ENCODE results near the gene GALNT17.

The GALNT17 gene

DNA sequence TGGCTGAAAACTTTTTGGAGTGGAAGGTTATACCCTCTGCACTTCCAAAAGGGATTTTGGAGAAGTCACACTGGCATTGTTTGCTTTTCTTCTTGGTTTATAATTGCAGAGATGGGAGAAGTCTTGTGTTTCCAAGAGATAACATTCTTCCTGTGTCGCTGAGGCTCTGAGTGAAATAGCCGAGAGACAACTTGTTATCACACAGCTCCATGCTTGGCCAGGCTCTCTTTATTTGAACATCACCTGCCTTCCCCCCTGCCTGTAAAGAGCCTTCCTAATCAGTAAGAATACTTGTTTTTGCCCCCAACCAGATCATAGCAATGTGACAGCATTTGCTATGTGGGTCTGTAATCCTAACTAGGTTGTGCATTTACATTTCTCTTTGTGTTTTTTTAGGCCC is 270.7 kb downstream of the GALNT17 start:
- DNase-seq (ENCODE audit: low spot score): no peak

DNA sequence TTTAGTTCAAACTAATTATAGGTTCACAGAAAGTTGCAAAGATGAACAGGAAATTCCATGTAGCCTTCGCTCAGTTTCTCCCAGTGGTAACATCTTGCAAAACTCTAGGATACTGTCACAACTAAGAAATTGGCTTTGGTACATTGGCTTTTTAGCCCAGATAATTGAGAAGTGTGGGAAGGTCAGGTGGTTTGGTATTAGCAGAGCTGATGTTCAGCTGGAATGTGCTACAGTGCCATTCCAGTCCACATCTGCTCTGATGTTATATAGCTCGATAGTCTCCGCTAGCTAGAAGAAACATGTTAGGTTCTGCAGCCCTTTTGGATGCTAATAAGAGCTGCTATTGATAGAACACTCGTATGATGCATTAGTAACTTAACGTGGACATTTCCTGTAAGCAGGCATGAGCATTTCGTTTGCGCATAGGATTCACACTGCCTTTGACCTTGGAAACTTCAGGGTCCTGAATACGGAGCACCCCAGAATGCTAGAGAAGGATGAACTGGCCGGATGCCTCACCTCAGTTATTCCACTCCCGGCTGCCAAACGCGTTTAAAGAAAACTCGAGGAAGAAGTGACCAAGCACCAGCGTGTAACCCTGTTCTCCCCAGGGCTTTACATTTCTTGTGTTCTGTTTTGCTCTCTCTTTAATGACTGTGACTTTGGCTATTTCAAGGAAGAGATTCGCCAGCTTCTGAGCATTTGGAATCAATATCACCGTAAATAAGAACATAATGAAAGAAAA is 271.4 kb downstream of the GALNT17 start:
- DNase-seq (ENCODE audit: low spot score): no peak

DNA sequence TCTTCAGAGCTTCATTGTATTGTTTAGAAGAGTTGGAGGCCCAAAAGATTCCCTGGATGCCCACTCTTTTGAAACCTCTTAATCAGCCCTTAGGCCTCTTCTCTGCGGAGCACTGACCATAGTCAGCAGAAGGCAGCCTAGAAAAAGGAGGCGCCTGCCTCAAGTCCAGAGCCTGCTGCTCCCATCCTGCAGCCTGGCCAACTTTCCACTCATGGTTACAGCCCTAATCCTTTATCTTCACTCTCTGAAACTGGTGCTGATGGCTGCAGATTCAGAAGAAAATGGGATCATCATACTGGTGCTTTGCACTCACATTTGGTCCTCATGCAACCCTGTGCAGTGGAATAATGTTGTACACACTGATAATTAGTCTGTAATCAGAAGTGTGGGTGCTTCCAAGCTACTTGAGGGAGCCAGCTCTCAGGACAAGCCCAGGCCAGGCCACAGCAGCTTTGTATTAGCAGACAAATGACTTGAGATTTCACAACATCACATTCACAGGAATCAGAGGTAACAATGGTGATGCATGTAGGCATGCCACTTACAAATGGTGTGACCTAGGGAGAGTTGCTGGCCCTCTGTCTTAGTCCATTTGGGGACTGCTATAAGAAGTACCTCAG is 272.9 kb downstream of the GALNT17 start:
- no peak for DNase-seq (ENCODE audit: low spot score)

- no peak for DNase-seq (ENCODE audit: low spot score)
These were observed 276.3 kb downstream of the GALNT17 start for GRCh38 chr7:71408271-71408670.

DNA sequence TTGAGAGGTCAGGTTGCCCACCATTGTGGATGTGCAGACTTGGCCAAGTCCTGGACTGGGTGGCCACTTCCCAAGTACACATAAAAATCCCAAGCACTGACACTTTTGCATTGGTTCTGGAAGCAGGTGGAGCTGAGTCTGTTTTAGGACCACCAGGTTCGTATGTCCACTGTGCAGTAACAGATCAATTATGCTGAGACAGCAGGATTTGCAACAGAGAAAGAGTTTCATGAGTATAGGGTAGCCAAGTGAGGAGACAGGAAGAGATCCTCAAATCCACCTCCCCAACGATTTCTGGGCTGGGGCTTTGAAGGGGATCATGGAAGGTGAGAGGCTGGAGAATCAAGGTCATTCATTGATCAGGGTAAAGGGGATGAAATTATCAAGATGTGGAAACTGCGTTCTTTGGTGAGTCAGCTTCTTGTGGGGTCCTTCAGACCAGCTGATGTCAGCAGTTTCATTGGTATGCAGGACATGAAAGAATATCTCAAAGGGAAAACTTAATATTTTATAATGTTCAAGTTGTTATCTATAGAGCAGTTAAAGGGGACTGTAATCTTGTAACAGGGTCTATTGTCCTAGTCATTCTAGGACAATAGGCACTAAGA is 277.7 kb downstream of the GALNT17 start:
- no peak for DNase-seq (ENCODE audit: low spot score)

DNA sequence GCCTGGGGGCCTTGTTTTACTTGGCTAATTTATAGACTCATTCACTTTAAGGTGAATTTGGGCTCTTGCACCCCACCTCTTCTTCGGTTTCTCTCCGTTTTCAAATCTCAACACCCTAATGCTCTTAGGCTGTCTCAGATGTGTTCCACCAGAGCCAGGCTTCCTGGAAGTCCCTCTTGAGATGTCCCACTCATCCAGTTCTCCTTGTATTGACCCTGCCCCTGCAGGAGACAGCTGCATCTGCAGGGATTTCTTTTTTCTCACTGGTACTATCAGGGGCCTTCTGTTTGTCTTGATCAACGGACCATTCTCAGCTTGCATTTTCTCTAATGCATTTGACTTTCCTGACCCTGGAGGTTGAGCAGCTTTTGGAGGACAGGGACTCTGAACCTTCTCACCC is 279.5 kb downstream of the GALNT17 start:
- no peak for DNase-seq (ENCODE audit: low spot score)

DNA sequence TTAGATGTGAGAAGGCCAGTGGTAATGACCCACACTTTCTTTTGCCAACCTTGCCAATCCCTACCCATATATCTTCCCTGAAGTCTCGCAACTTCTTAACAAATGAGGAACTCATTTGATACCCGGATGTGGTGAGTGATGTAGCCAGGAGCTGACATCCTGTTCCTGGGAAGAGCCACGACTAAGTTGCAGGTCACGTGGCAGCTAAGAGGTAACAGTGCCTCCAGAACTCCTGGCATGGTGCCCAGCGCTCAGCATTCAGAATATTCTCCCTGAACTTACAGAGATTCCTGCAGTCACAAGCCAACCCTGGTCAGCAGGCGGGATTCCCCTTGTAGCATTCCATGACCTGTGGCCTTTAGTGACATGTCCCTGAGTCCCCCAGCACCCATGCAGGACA is 282.5 kb downstream of the GALNT17 start:
- no peak for DNase-seq (ENCODE audit: low spot score)

GRCh38 chr7:71419546-71420337 is 287.8 kb downstream of the GALNT17 start:
- no peak for DNase-seq (ENCODE audit: low spot score)

DNA sequence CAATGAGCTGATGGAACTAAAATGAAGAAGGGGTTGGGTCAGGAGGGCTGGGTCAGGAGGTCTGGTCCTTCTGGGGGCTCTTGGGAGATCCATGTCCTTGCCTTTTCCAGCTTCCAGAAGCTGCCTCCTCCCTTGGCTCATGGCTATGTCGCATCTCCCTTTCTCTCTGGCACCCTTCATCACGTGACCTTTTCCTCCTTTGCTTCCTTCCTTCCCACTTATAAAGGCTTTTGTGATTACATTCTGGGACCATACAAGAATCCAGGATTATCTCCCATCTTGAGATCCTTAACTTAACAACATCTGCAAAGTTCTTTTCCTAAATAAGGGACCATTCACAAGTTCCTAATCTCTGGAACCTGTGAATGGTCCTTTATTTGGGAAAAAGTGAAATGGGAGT is 290.2 kb downstream of the GALNT17 start:
- no peak for DNase-seq (ENCODE audit: low spot score)

GRCh38 chr7:71424166-71425035 is 292.5 kb downstream of the GALNT17 start:
- DNase-seq (ENCODE audit: low spot score): no peak

- no peak for DNase-seq (ENCODE audit: low spot score)
These were observed 297.1 kb downstream of the GALNT17 start for GRCh38 chr7:71429083-71429482.

- DNase-seq (ENCODE audit: low spot score): no peak
These were observed 298.3 kb downstream of the GALNT17 start for GRCh38 chr7:71430246-71430645.

DNA sequence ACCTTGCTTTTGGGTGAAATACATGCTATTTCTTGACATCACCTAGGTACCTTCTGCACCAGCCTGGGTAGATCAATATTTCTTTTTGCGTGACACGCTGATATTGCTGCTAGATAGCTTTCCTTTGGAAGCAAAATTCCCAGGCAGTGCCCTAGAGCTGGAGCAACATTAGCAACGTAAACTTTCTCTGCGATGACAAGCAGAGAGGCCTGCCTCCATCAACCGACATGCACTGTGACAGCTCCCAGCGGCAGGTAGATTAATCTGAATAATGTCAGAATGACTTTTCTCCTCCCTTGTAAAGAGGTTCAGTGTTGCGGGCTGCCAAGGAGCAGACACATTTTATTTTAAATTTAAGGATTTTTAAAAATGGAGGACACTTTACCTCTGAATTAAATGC is 307.4 kb downstream of the GALNT17 start:
- DNase-seq (ENCODE audit: low spot score): no peak

- DNase-seq (ENCODE audit: low spot score): no peak
These were observed 310.7 kb downstream of the GALNT17 start for GRCh38 chr7:71442492-71443190.

GRCh38 chr7:71443191-71443530 is 311.2 kb downstream of the GALNT17 start:
- no peak for DNase-seq (ENCODE audit: low spot score)

- no peak for DNase-seq (ENCODE audit: low spot score)
These were observed 312.2 kb downstream of the GALNT17 start for GRCh38 chr7:71444130-71444529.

- DNase-seq (ENCODE audit: low spot score): no peak
These were observed 321.7 kb downstream of the GALNT17 start for GRCh38 chr7:71453630-71454029.

DNA sequence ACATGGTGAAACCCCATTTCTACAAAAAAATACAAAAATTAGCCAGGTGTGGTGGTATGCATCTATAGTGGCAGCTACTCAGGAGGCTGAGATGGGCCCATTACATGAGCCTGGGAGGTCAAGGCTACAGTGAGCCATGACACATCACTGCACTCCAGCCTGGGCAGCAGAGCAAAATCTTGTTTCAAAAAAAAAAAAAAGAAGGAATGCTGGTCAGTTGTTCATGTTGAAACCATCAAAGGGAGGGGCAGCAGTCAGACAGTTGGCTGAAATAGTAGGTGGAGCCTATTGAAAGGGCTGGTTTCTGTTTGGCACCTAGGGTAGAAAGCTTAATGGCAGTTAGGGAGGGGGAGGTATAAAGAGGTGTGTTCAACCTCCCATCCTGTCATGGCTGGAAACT is 323.0 kb downstream of the GALNT17 start:
- no peak for DNase-seq (ENCODE audit: low spot score)

- no peak for DNase-seq (ENCODE audit: low spot score)
These were observed 325.1 kb downstream of the GALNT17 start for GRCh38 chr7:71457021-71457420.

- peak; percentile 26 for DNase-seq (ENCODE audit: low spot score)
These were observed 326.1 kb downstream of the GALNT17 start for GRCh38 chr7:71457846-71458590.
